HG03521 (cell line): ENCODE results near the gene HSFX2.
"Not testable (repeated sequence)": the region's sequence is repeated elsewhere in the genome, so short reads cannot be mapped to it uniquely, and the experiment has no call there.

Source experiments
- ATAC-seq: cut with Tn5 transposase; IDR thresholded peaks from one replicate; pipeline ENCODE4 v1.9.1; 2021; ENCODE audit warnings: mild to moderate bottlenecking, moderate library complexity; ENCODE audit not compliant: unreplicated experiment

HSFX2 gene, protein sequence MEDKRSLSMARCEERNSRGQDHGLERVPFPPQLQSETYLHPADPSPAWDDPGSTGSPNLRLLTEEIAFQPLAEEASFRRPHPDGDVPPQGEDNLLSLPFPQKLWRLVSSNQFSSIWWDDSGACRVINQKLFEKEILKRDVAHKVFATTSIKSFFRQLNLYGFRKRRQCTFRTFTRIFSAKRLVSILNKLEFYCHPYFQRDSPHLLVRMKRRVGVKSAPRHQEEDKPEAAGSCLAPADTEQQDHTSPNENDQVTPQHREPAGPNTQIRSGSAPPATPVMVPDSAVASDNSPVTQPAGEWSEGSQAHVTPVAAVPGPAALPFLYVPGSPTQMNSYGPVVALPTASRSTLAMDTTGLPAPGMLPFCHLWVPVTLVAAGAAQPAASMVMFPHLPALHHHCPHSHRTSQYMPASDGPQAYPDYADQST

DNA sequence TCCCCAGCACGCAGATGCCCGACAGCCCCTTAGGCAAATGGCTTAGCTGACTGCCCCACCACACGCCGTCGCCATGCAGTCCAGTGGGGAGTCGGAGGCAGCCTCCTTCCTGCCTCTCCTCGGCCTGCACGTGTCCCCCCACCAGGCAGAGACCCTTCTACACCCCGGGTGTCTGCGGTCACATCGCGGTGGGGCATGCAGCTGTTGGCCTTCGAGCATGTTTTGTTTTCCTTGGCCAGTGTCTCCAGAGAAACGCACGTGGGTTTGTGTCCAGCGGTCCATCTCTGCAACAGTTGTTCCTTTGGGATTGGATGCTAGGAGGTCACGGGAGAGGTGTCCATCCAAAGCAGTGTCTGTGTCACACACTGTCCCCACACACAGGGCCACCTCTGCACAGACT, at the start of gene HSFX2:
TSS of gene HSFX2 (minus strand) at position 101 of the 400 bp plus-strand sequence. CDS start 614 bp downstream, outside the sequence.
- not testable (repeated sequence) for ATAC-seq

DNA sequence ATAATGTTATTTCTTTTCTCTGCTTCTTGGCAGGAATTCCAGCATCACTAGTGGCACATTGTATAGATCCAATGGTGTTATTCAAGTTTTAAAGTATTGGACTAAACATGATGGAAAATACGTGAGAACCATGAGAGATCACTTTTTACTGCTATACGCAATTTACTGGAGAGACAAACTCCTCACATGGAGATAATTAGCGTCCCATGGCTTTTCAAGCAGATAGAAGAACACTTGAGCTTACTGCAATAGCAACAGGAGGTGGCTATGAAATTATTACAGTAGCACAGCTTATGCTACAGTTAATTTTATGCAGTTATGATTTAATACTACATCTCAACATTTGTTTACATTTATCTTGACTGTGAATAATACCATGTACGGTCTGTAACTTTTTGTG, 48.4 kb upstream of the HSFX2 start:
- ATAC-seq = no peak

DNA sequence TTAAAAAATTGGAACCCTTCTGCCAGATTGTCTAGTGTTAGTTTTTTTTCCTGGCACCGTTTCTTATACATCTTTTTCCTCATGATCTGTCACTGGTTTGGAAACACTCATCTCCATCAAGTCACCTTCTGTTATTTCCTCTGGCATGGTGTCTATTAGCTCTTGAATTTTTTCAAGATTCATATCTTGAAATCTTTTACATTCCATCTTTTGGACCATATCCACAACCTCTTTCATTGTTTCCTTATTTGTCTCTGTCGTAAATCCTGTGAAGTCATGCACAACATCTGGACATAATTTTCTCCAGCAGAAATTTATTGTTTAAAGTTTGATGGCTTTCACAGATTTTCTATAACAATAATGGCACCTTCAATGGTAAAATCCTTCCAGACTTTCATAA, 46.7 kb upstream of the HSFX2 start:
- ATAC-seq = no peak

DNA sequence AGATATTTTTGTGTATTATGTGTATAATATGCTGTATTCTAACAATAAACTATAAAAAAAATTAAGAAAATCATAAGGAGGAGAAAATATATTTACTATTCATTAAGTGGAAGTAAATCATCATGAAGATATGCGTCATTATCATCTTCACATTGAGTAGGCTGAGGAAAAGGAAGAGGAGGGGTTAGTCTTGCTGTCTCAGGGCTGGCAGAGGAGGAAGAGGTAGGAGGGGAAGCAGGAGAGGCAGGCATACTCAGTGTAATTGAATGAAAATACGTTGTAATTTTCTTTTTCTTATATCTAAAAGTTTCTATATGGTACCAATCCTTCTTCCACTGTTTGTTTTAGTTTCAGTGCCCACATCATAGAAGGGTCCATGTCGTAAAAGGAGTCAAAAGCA, 46.3 kb upstream of the HSFX2 start:
- ATAC-seq = no peak

DNA sequence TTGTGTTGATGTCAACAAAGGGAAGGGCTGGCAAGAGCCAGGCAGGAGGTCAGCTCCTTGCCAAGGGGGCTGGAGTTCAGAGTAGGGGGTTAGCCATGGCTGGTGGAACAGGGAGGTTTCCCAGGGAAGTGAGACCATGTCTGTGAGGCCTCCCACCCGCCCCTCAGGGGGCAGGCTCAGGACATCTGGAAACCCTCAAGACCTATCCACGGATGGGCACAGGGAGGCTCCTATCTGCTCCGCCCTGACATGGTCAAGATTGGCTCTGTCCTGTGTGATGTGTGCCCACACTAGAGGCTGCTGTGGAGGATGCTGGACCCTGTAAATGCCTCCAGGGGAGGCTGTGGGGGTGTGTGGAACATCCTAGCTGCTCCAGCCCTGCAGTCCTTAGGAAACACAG, 44.5 kb upstream of the HSFX2 start:
- no peak for ATAC-seq

DNA sequence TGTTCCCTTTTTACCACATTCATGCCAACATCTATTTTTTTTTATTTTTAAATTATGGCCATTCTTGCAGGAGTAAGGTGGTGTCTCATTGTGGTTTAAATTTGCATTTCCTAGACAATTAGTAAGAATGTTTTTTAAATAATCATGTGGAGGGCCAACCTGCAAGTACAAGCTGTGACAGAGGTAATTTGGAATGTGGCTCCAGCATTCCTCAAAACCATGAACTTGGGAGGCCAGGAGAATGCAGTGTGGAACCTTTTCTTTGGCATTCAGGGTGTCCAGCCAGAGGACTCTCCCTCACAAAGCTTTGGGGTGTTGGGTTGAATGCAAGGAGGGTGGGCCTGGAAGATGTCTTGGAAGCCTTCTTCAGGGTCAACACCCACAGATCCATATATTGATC, 43.7 kb upstream of the HSFX2 start:
- no peak for ATAC-seq

DNA sequence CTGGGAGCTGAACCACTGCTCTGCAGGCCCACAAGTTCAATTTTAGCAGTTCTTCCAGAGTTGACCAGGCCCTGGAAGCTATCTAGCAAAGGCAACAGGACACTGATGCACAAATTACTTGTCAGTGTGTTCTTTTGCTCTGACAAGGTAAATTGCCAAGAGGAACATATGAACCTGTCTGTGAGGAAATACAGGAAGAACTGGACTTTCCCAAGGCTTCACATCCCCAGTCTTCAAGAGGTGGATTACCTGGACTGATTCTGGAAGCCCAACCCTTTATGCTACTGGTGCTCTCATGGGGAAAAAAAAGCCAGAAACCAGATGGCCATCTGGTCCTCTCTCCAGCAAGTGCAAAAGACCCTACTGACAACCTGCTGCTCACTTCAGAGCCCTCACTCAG, 38.4 kb upstream of the HSFX2 start:
- no peak for ATAC-seq

DNA sequence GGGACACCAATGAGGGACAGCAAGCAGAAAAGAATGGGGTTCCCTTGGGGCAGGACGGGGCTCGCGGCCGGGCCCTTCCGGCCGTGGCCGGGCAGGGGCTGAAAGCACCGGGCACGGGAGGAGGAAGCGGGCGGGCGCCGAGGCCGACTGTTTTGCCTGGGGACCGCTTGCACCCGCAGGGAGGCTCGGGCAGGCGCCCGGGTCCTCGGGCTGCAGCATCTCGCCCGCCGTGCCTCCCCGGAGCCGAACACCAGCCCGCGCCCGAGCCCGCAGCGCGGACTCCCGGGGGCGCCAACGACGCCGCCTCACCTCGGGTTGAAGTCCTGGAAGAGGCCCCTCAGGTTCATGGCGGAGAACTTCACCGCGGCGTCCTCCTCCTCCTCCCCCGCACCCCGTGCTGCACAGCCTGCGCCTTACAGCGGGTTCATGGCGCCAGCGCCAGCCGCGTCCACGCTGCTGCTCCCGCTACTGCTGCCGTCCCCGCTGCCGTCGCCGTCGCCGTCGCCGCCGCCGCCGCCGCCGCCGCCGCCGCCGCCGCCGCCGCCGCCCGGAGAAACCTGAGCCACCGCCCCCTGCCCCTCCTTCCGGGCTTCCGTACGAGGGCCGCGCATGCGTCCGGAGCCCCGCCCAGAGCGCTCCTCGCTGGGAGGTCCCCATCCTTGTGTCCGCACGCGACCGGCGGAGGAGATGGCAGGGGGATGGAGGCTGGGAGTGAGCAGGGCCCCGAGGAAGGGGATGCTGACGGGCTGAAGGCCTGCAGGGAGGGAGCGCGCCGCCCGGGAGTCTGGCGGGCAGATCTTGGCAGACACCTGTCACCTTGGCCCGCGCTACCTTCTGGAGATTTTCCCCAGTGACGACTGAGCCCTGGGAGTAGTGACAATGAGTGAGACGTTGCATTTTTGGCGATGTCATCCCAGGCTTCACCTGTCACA, 36.4 kb upstream of the HSFX2 start, which contains the start of gene TMEM185A:
TSS of gene TMEM185A (minus strand) at position 559 of the 932 bp plus-strand sequence. CDS start at position 347, 212 bp downstream.
- ATAC-seq = peak; percentile 85

DNA sequence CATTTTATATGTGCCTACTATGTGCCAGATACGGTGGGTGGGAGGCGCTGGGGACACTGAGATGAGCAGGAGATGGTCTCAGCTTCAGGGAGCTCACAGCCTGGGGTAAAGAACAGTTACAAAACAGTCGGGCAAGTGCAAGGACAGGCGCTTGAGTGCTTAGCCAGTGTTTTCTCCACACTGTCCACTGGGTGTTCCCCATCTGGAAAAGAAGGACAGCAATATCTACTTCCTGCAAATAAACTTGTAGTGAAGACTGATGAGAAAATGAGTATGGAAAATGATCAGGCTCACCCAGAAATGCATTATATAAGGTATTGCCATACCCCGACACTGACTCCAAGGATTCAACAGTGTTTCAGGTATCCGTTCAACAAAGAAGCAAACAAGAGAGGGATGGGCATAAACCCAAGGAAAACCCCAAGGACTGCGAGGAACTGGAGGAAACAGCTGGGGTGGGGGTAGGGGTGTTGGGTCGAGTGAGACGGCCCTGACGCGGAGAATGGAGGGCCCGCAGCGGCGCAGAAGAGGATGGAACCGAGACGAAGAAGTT, 35.6 kb upstream of the HSFX2 start:
- ATAC-seq = no peak

DNA sequence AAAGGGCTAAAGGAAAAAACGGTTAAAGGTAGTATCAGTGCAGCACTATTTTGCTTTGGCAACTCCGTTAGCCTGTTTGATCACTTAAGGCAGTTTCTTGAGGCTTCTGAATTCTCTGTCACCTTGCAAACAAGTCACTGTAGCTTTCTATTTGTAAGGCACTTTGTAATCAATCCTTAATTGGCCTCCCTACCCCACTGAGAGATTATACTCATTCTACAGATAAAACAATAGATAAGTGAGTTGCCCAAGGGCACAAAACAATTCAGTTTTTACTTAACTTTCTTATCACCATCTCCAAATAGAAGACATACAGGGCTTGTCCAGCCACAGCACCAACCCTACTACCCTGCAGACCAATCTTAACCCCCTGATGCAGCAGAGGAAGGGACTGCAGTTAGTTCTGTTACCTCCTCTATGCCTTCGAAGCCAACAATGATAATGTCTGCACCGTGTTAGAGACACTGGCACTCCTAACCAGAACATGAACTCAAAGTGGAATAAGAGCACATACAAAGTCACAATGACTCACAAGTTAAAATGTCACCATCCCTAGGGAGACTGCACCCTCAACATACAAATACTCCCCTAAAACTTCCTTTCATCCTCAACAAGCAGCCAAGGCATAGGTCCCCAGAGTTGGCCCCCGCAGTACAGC, 34.7 kb upstream of the HSFX2 start:
- no peak for ATAC-seq

DNA sequence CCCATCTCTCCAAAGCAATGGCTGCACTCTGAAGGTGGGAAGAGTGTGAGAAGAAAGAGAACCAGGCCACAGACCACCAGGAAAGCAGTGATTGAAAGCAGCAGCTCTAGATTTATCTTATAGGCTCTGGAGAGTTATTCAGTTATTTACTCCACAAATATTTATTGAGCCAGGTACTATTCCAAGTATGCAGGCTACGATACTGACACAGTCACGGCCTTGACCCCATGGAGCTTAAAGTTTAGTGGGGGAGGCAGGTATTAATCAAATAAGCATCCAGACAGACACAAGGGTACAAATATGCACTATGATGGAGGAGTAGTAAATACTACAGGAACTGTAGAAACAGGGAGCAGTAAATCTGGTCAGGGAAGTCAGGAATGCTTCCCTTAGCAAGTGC, 33.7 kb upstream of the HSFX2 start:
- no peak for ATAC-seq

DNA sequence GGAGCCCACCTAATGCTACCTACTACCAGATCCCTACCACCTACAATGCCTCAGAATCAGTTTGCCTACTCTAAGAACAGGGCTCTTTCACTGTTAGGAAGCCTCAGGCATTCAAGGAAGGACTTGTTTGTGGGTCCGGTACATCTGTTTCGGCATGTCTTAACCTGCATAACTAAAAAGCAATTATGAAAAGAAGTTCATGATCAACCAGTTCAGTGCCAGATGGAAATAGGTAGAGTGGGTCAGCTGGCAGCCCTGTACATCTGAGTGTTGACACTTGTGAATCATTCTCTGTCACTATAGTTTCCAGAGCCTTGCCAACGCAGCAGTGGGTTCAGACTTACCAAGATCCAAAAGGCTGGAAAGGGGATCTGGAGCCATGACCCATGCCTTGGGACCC, 33.2 kb upstream of the HSFX2 start:
- ATAC-seq = no peak

DNA sequence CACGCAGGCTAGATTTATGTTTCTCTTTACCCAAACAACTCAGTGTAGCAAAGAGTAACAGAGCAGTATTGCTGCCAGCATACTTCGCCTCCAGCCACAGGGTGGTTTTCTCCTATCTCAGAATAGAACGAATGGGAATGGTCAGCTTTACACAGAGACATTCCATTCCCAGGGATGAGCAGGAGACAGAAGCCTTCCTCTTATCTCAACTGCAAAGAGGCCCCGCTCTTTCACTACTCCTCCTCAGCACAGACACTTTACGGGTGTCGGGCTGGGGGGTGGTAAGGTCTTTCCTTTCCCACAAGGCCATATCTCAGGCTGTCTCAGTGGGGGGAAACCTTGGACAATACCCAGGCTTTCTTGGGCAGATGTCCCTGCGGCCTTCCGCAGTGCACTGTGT, 31.7 kb upstream of the HSFX2 start:
- ATAC-seq = not testable (repeated sequence)

DNA sequence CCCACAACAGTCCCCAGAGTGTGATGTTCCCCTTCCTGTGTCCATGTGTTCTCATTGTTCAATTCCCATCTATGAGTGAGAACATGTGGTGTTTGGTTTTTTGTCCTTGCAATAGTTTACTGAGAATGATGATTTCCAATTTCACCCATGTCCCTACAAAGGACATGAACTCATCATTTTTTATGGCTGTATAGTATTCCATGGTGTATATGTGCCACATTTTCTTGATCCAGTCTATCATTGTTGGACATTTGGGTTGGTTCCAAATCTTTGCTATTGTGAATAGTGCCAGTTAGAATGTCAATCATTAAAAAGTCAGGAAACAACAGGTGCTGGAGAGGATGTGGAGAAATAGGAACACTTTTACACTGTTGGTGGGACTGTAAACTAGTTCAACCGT, 24.5 kb upstream of the HSFX2 start:
- ATAC-seq = not testable (repeated sequence)

DNA sequence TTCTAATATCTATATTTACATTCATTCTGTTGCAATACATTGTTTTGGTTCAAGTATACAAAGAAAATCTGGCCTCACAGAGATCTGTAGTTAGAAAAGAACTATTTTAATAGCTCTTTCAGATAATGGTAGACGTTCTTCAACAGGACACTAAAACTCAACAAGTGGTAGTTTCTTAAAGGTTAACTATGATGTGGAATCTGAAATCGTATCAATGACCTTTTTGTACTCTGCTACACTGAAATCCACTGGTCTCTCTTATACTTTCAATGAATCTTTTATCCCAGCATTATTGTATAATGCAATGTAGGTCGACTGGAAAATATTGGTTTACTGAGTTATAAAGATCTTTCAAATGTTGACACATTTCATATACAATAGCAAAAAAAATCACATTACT, 23.8 kb upstream of the HSFX2 start:
- no peak for ATAC-seq

DNA sequence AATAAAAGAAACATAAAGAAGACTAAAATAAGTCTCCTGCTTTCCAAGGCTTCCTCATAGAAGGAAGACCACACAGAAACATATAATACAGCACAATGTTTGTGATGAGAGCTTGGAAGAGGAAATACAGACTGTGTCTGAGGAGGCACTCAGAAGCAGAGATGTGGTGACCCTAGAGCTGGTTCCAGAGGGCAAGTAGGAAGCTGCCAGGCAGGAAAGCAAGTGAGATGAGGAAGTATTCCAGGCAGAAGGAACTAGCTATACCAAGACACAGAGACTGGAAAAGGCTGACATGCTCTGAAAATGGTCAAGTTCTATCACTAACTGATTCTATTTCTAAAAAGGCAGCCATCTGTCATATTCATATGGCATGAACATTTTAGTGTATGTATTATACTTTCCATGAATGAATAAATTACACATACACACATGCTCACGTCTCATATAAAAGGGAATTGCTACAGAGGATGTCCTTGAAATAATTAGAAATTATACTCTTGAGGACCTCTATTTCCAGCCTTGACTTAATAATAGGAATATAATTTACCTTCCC, 16.6 kb upstream of the HSFX2 start:
- no peak for ATAC-seq

DNA sequence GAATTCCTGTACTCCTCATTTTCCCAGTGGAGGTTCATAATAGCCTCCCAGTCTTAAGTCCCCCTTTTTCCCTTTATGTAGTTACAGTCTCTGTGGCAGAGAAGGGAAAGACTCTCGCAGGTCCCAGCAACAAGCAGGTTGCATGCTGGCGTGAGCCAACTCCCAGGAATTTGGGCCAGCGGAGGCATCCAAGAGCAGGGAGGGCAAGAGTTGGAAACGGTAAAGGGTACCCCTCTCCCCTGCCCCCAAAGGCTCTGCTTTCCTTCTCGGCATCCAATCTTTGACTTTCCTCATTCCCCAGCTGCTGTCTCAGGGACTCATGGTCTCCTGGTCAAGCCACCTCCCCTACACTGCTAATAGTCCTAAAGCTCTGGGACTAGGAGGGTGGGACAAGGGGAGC, 15.4 kb upstream of the HSFX2 start:
- no peak for ATAC-seq

DNA sequence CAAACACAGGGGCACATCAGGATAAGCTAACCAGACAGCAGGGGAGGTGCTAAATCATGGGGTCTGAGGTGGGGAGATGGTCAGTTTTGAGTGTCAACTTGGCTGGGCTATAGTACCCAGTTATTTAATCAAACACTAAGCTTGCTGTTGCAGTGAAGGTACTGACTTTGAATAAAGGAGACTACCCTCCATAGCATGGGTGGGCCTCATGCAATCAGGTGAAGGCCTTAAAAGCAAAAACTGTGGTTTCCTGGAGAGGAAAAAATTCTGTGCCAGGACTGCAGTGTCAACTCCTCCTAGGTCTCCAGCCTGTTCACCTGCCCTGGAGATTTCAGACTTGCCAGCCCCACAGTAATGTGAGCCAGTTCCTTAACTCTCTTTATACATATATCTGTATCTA, 12.6 kb upstream of the HSFX2 start:
- ATAC-seq = no peak

DNA sequence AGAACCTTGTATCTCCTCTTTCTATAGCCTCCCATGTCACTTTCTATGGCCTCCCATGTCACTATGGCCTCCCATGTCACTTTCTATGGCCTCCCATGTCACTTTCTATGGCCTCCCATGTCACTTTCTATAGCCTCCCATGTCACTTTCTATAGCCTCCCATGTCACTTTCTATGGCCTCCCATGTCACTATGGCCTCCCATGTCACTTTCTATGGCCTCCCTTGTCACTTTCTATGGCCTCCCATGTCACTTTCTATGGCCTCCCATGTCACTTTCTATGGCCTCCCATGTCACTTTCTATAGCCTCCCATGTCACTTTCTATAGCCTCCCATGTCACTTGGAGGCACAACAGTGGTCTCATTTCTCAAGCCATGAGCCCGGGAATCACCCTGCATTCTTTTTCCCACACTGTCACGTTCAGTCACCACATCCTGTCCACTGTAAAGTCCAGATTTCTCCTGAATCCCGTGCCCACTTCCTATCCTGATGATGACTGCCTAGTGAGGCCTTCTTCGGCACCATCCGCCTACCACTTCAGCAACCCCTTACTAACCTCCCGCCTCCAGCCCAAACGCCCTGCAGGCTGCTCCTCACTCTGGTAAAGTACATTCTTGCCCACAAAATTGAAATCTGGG, 10.3 kb upstream of the HSFX2 start:
- ATAC-seq = not testable (repeated sequence)

DNA sequence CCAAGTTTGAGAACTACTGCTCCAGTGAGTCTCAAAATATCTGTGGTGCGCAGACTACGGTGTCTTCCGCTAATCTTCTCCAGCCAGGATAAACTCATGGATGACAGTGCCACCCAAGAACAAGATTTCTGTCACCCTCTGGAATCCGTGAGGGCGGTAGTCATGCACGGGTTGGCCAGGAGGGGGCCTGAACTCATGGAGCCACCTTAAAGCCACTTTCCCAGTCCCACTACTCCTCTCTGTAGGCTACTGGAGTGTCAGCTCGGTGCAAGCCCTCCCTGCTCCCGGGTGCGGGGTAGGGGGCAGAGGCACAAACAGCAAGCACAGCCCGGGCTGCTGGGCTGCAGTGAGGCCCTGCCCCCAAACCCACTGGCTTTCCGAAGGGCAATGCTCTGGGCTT, 3.5 kb upstream of the HSFX2 start:
- ATAC-seq = not testable (repeated sequence)
